HUES48 (cell line): ENCODE measurements around the gene EPHB2.

Experiments
- H3K27ac ChIP-seq: one replicate; pipeline ENCODE4 v1.7.0; 2013; ENCODE audit warnings: low read depth, low read length, inconsistent platforms
- H3K27me3 ChIP-seq: 2 replicates; pipeline ENCODE4 v1.6.1; 2013; ENCODE audit warnings: mild to moderate bottlenecking, low read length; ENCODE audit not compliant: control insufficient read depth, insufficient read depth
- H3K36me3 ChIP-seq: 2 replicates; pipeline ENCODE4 v1.6.1; 2013; ENCODE audit warnings: low read length; ENCODE audit not compliant: control insufficient read depth, insufficient read depth
- H3K4me1 ChIP-seq: 2 replicates; pipeline ENCODE4 v1.6.1; 2013; ENCODE audit warnings: mild to moderate bottlenecking, low read length; ENCODE audit not compliant: control insufficient read depth, insufficient read depth
- H3K4me3 ChIP-seq: 2 replicates; pipeline ENCODE4 v1.5.1; 2013; ENCODE audit warnings: mild to moderate bottlenecking, low read depth, low read length
- H3K9ac ChIP-seq: 2 replicates; pipeline ENCODE4 v1.6.1; 2013; ENCODE audit warnings: mild to moderate bottlenecking, low read depth, low read length, moderate library complexity
- H3K9me3 ChIP-seq: 2 replicates; pipeline ENCODE4 v1.6.1; 2013; ENCODE audit warnings: low read length; ENCODE audit not compliant: control insufficient read depth, insufficient read depth

Gene EPHB2

DNA sequence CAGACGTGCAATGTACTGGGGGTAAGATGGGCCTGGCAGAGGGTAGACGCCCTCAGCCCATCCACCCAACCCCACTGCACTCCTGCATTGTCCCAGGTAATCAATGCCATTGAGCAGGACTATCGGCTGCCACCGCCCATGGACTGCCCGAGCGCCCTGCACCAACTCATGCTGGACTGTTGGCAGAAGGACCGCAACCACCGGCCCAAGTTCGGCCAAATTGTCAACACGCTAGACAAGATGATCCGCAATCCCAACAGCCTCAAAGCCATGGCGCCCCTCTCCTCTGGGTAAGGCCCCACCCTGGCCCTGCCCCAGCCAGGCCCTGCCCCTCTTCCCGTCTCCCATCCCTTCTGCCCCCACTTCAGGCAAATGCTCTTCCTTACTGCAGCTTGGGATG is 199.6 kb downstream of the EPHB2 start:
- Histone ChIP-seq H3K4me1 (no peaks in the 10 kb centered on the region), H3K27ac (no peak overlapping the region), H3K36me3 (no peaks in the 10 kb centered on the region), H3K4me3 (no peak overlapping the region), H3K9me3 (no peaks in the 10 kb centered on the region), H3K9ac (no peak overlapping the region), H3K27me3 (no peaks in the 10 kb centered on the region)

GRCh38 chr1:22910986-22911651 is 200.5 kb downstream of the EPHB2 start:
- Histone ChIP-seq H3K36me3 (no peaks in the 10 kb centered on the region), H3K9me3 (no peaks in the 10 kb centered on the region), H3K4me3 (no peak overlapping the region), H3K9ac (no peak overlapping the region), H3K27ac (no peak overlapping the region), H3K27me3 (no peaks in the 10 kb centered on the region), H3K4me1 (no peaks in the 10 kb centered on the region)

GRCh38 chr1:22912311-22912710 is 201.7 kb downstream of the EPHB2 start:
- Histone ChIP-seq H3K9me3 (no peaks in the 10 kb centered on the region), H3K4me1 (no peaks in the 10 kb centered on the region), H3K4me3 (no peak overlapping the region), H3K9ac (no peak overlapping the region), H3K27me3 (no peaks in the 10 kb centered on the region), H3K36me3 (no peaks in the 10 kb centered on the region), H3K27ac (no peak overlapping the region)

DNA sequence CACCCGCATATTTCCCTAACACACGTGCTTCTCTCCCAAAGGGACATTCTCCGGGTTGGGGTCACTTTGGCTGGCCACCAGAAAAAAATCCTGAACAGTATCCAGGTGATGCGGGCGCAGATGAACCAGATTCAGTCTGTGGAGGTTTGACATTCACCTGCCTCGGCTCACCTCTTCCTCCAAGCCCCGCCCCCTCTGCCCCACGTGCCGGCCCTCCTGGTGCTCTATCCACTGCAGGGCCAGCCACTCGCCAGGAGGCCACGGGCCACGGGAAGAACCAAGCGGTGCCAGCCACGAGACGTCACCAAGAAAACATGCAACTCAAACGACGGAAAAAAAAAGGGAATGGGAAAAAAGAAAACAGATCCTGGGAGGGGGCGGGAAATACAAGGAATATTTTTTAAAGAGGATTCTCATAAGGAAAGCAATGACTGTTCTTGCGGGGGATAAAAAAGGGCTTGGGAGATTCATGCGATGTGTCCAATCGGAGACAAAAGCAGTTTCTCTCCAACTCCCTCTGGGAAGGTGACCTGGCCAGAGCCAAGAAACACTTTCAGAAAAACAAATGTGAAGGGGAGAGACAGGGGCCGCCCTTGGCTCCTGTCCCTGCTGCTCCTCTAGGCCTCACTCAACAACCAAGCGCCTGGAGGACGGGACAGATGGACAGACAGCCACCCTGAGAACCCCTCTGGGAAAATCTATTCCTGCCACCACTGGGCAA is 202.9 kb downstream of the EPHB2 start:
- H3K9ac ChIP-seq, result no peak overlapping the region
- no peak overlapping the region for H3K4me3 ChIP-seq
- no peaks in the 10 kb centered on the region for H3K4me1 ChIP-seq
- H3K27me3 ChIP-seq, result no peaks in the 10 kb centered on the region
- no peaks in the 10 kb centered on the region for H3K36me3 ChIP-seq
- no peak overlapping the region for H3K27ac ChIP-seq
- H3K9me3 ChIP-seq, result no peaks in the 10 kb centered on the region

DNA sequence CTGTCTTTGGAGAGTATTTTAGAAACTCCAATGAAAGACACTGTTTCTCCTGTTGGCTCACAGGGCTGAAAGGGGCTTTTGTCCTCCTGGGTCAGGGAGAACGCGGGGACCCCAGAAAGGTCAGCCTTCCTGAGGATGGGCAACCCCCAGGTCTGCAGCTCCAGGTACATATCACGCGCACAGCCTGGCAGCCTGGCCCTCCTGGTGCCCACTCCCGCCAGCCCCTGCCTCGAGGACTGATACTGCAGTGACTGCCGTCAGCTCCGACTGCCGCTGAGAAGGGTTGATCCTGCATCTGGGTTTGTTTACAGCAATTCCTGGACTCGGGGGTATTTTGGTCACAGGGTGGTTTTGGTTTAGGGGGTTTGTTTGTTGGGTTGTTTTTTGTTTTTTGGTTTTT is 203.5 kb downstream of the EPHB2 start:
- no peaks in the 10 kb centered on the region for H3K9me3 ChIP-seq
- no peaks in the 10 kb centered on the region for H3K36me3 ChIP-seq
- no peak overlapping the region for H3K9ac ChIP-seq
- no peak overlapping the region for H3K27ac ChIP-seq
- no peaks in the 10 kb centered on the region for H3K27me3 ChIP-seq
- no peaks in the 10 kb centered on the region for H3K4me1 ChIP-seq
- H3K4me3 ChIP-seq, result no peak overlapping the region

DNA sequence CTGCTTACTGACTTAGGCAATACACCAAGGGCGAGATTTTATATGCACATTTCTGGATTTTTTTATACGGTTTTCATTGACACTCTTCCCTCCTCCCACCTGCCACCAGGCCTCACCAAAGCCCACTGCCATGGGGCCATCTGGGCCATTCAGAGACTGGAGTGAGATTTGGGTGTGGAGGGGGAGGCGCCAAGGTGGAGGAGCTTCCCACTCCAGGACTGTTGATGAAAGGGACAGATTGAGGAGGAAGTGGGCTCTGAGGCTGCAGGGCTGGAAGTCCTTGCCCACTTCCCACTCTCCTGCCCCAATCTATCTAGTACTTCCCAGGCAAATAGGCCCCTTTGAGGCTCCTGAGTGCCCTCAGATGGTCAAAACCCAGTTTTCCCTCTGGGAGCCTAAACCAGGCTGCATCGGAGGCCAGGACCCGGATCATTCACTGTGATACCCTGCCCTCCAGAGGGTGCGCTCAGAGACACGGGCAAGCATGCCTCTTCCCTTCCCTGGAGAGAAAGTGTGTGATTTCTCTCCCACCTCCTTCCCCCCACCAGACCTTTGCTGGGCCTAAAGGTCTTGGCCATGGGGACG is 204.1 kb downstream of the EPHB2 start:
- Histone ChIP-seq H3K27ac (no peak overlapping the region), H3K27me3 (no peaks in the 10 kb centered on the region), H3K9ac (no peak overlapping the region), H3K4me1 (no peaks in the 10 kb centered on the region), H3K4me3 (no peak overlapping the region), H3K9me3 (no peaks in the 10 kb centered on the region), H3K36me3 (no peaks in the 10 kb centered on the region)

DNA sequence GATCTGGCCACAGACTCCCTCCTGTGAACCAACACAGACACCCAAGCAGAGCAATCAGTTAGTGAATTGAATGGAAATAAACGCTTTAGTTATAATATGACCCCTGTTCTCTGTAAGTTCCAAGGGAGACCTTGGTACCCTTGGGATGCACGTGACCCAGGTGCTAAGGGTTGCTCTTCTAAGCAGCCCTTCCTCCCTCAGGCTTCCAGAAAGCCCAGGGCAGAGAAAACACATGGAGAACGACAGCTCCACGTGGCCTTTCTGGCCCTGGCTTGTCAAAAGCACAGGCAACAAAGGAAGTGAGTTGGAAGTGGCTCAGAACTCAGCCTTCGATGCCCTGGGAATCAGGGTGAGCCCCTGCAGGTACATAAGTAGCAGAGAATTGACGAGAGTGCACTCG is 204.6 kb downstream of the EPHB2 start:
- no peaks in the 10 kb centered on the region for H3K27me3 ChIP-seq

DNA sequence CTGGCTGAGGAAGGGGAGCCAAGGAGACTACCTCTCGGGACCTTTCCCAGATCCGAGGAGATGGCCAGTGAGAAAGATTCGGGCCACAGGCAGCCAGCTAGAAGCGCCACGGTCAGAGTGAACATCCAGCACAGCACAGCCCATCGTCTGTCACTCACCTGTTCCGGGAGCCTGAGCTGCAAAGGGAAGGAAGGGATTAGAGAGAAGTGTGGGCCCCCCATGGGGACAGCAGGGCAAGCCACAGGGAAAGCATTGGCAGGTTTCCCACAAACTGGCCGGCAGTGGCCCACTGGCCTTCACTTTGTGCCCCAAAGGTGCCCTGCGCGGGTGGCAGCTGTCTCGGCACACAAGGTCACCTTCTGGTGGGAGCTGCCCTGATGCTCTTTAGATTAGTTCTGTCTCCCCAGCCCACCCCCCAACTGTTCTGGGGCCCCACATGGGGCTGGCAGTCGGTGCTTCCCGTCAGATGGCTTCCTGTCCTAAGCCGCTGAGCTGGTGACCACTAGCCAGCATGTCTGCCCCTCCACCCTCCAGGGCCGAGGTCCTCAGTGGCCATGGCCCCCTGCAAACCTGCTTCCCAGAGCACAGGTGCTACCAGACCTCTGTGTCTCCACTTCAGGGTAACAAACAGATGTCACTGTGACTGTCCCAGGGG is 205.3 kb downstream of the EPHB2 start:
- Histone ChIP-seq H3K36me3 (no peaks in the 10 kb centered on the region), H3K27me3 (no peaks in the 10 kb centered on the region), H3K9me3 (no peaks in the 10 kb centered on the region), H3K4me1 (no peaks in the 10 kb centered on the region), H3K27ac (no peak overlapping the region), H3K4me3 (no peak overlapping the region), H3K9ac (no peak overlapping the region)

More for the DNA sequence above, 204.6 kb downstream of the EPHB2 start:
- Histone ChIP-seq H3K9me3 (no peaks in the 10 kb centered on the region), H3K4me3 (no peak overlapping the region), H3K27ac (no peak overlapping the region), H3K4me1 (no peaks in the 10 kb centered on the region), H3K9ac (no peak overlapping the region), H3K36me3 (no peaks in the 10 kb centered on the region)

GRCh38 chr1:22916471-22916820 is 205.8 kb downstream of the EPHB2 start:
- Histone ChIP-seq H3K4me3 (no peak overlapping the region), H3K9ac (no peak overlapping the region), H3K4me1 (no peaks in the 10 kb centered on the region), H3K36me3 (no peaks in the 10 kb centered on the region), H3K27ac (no peak overlapping the region), H3K9me3 (no peaks in the 10 kb centered on the region), H3K27me3 (no peaks in the 10 kb centered on the region)

DNA sequence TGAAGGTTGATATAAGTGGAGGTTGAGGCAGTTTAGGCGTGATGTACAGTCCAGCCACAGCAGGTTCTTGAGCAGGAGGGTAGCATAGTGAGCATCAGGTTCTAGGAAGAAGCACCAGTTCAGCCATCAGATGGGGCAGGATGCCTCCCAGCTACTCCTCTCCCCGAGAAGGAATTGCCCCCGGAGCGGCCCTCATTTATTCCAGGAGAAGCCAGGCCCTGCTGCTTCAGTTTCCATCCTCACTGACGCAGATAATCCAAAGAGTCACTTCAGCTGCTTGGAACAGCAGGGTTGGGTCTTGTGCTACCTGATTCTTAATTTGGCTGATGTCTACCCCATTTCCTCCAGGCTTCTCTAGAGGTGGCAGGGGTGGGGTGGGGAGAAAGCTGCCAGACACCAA is 207.3 kb downstream of the EPHB2 start:
- H3K9me3 ChIP-seq, result no peaks in the 10 kb centered on the region
- H3K4me3 ChIP-seq, result no peak overlapping the region
- H3K9ac ChIP-seq, result no peak overlapping the region
- no peaks in the 10 kb centered on the region for H3K4me1 ChIP-seq
- no peak overlapping the region for H3K27ac ChIP-seq
- no peaks in the 10 kb centered on the region for H3K27me3 ChIP-seq
- H3K36me3 ChIP-seq, result no peaks in the 10 kb centered on the region

DNA sequence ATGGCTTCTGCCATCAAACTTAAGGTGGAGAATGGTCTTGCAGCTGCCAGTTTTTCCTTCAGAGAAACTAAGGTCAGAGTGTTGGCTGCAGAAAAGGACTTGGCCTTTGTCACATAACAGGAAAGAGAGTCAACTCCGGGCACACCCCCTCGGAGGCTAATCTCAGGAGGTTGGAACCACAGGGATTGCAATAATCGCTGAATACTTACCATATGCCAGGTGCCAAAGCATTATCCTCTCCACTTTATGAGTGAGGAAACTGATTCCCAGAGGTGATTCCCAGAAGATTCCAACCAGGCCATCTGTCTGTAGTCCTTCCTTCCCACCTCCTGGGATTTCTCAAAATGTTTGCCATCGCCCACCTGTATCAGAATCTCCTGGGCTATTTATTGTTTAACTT is 208.0 kb downstream of the EPHB2 start:
- Histone ChIP-seq H3K9me3 (no peaks in the 10 kb centered on the region), H3K27me3 (no peaks in the 10 kb centered on the region), H3K4me1 (no peaks in the 10 kb centered on the region), H3K4me3 (no peak overlapping the region), H3K27ac (no peak overlapping the region), H3K9ac (no peak overlapping the region), H3K36me3 (no peaks in the 10 kb centered on the region)
